Liver (tissue), 3 donors: Measurements from ENCODE around the gene CNNM1.

ENCODE experiments used
- ATF3 ChIP-seq: IDR thresholded peaks from 2 replicates; pipeline ENCODE4 v1.6.1; 2016; ENCODE audit warnings: antibody characterized with exemption
- CTCF ChIP-seq: fragments of 150-350 bp; IDR thresholded peaks from 2 replicates; pipeline ENCODE4 v1.5.1; 2017; ENCODE audit warnings: improper control_type of control experiment, low read depth, low read length; ENCODE audit not compliant: missing input control
- EGR1 ChIP-seq, 2 donors: IDR thresholded peaks; 2 replicates each; pipeline ENCODE4 v1.6.1; 2016 to 2018; ENCODE audit warnings: antibody characterized with exemption in 2 of 2, low read depth in 2 of 2
- GABPA ChIP-seq, 2 donors: IDR thresholded peaks in 1 of 2; conservative IDR thresholded peaks in 1 of 2; 2 replicates each; pipeline ENCODE4 v1.6.1; 2016; ENCODE audit warnings: antibody characterized with exemption in 2 of 2, mild to moderate bottlenecking in 1 of 2, moderate library complexity in 1 of 2
- RAD21 ChIP-seq, 2 donors: IDR thresholded peaks; 2 replicates each; pipeline ENCODE4 v1.6.1; 2016; ENCODE audit warnings: antibody characterized with exemption in 2 of 2, mild to moderate bottlenecking in 2 of 2
- REST ChIP-seq: IDR thresholded peaks from 2 replicates; pipeline ENCODE4 v1.6.1; 2016; ENCODE audit warnings: antibody characterized with exemption, mild to moderate bottlenecking
- RXRA ChIP-seq, 2 donors: IDR thresholded peaks; 2 replicates each; pipeline ENCODE4 v1.6.1; 2017 to 2018; ENCODE audit warnings: antibody characterized with exemption in 2 of 2, mild to moderate bottlenecking in 1 of 2
- SP1 ChIP-seq: IDR thresholded peaks from 2 replicates; pipeline ENCODE4 v1.6.1; 2018; ENCODE audit warnings: antibody characterized with exemption, mild to moderate bottlenecking
- TF ChIP-seq, protein P1 (sequence below): IDR thresholded peaks from 2 replicates; pipeline ENCODE4 v1.6.1; 2016; ENCODE audit warnings: antibody characterized with exemption
- donor health status: healthy.
- donor health status: healthy.

- TF ChIP-seq CTCF, result no peak
- TF ChIP-seq, protein P1, sequence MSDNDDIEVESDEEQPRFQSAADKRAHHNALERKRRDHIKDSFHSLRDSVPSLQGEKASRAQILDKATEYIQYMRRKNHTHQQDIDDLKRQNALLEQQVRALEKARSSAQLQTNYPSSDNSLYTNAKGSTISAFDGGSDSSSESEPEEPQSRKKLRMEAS, result no peak
- no peak for TF ChIP-seq ATF3
- TF ChIP-seq SP1, result no peak
- TF ChIP-seq RAD21 (IDR thresholded peaks at IDR 0.05), result no peak
- TF ChIP-seq REST, result no peak
- no peak for TF ChIP-seq EGR1 (IDR thresholded peaks at IDR 0.05; ENCODE audit: low read depth in 2 of 2)
- no peak for TF ChIP-seq RXRA (IDR thresholded peaks at IDR 0.05)
- TF ChIP-seq GABPA (IDR thresholded peaks at IDR 0.05 in 1 of 2, conservative IDR thresholded peaks at IDR 0.05 in 1 of 2), result no peak
These were observed 12.8 kb downstream of the CNNM1 start for GRCh38 chr10:99341860-99342490.
